Activated CD8-positive, alpha-beta T cell treated with anti-CD3 and anti-CD28 coated beads for 36 hours (primary cell): ENCODE results near the gene CCDC89. TPM values are rescaled to one million over a fixed set of nuclear protein-coding genes. Genes with fewer than 3 reads are reported as not detected.

ENCODE experiments used
- ATAC-seq: fragments of 200-7000 bp; cut with Tn5 transposase; one replicate; pipeline ENCODE4 v1.10.0; 2021; ENCODE audit warnings: mild to moderate bottlenecking, moderate library complexity
- CTCF ChIA-PET: fragments of 350-600 bp; sonication (Branson Sonifier 250); formaldehyde crosslinking; loops from one replicate; lab custom pipeline; 2021; ENCODE audit warnings: antibody characterized with exemption; lab: Charles Lee
- POLR2A ChIA-PET: fragments of 350-600 bp; sonication (Branson Sonifier 250); formaldehyde crosslinking; loops from one replicate; lab custom pipeline; 2021; ENCODE audit warnings: antibody characterized with exemption; lab: Charles Lee
- DNase-seq: peaks from one replicate; pipeline ENCODE4 v3.0.0-alpha.2; 2020
- H3K27ac Mint-ChIP-seq: one replicate; pipeline ENCODE4 v1.8.0; 2021; ENCODE audit warnings: mild to moderate bottlenecking, mixed read lengths
- H3K27me3 Mint-ChIP-seq: one replicate; pipeline ENCODE4 v1.8.0; 2021; ENCODE audit warnings: mixed read lengths
- H3K36me3 Mint-ChIP-seq: one replicate; pipeline ENCODE4 v1.8.0; 2021; ENCODE audit warnings: low read depth, mixed read lengths
- H3K4me1 Mint-ChIP-seq: one replicate; pipeline ENCODE4 v1.8.0; 2021; ENCODE audit warnings: low read depth, mixed read lengths
- H3K4me3 Mint-ChIP-seq: one replicate; pipeline ENCODE4 v1.8.0; 2021; ENCODE audit warnings: mild to moderate bottlenecking, moderate library complexity, mixed read lengths
- H3K9me3 Mint-ChIP-seq: one replicate; pipeline ENCODE4 v1.8.0; 2021; ENCODE audit warnings: mixed read lengths
- CTCF ChIP-seq: fragments of 200-600 bp; IDR thresholded peaks from one replicate; pipeline ENCODE4 v1.8.0; 2022; ENCODE audit warnings: antibody characterized with exemption, mild to moderate bottlenecking
- intact Hi-C: fragments of 100-400 bp; cut with micrococcal nuclease; formaldehyde crosslinking; loops from one replicate; pipeline ENCODE4 v1.10.0; 2022
- total RNA-seq, 2 experiments: library from RNA; stranded (reverse); gene quantifications; one replicate each; pipeline ENCODE4 v1.2.3, GENCODE V29; 2021

CCDC89 gene
- total RNA-seq, 2 experiments from 2014 or later, result 0.36 TPM; not detected in 1

DNA sequence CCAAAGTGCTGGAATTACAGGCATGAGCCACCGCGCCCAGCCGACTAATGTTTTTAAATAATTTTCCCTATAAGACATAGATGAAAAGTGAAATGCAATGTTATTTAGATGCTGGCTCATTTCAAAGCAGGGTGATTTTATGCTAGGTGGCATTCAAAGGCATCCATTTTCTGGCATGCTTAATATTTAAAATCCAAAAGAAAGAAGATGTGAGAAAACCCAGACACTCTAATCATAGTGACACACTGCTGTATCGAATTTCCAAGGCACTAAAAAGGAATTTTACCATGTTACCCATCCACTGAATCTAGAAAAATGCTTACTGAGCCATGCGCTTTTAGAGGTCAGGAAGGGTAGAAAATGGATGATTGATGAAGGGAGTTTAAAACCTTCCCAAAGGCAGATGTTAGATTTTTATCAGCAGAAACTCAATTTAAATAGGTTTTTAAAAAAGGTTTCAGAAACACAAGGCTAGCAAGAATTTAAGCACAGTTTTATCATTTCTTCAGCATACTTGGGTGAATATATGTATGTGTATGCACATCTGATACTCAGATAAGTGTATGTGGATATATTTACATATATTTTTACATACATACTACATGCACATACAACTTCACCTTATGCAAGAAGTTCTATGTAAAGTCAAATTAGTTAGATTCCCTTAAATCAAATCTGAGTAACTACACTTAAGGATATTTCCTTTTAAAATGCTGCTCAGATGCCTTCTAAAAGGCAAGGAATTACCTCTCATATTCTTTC, 24.1 kb upstream of the CCDC89 start:
- H3K4me1 Mint-ChIP-seq, result no peaks in the 10 kb centered on the region
- no peak for DNase-seq
- TF ChIP-seq CTCF, result no peak
- no peaks in the 10 kb centered on the region for H3K36me3 Mint-ChIP-seq
- ChIA-PET POLR2A (no interaction called here), CTCF (interaction anchor here (1.2 kb wide), 1 partner anchor 18 kb away, joined by 3 read pairs; no protein-coding TSS in a partner anchor)
- no peak for ATAC-seq
- H3K27me3 Mint-ChIP-seq, result no peaks in the 10 kb centered on the region
- no peaks in the 10 kb centered on the region for H3K9me3 Mint-ChIP-seq
- no peak overlapping the region for H3K4me3 Mint-ChIP-seq
- no peak overlapping the region for H3K27ac Mint-ChIP-seq
- intact Hi-C loops, result no loop called here

GRCh38 chr11:85705800-85706199, 19.8 kb upstream of the CCDC89 start:
- Mint-ChIP-seq H3K9me3 (no peaks in the 10 kb centered on the region), H3K27ac (no peak overlapping the region), H3K4me3 (no peak overlapping the region), H3K27me3 (no peaks in the 10 kb centered on the region), H3K4me1 (no peaks in the 10 kb centered on the region), H3K36me3 (no peaks in the 10 kb centered on the region)
- no peak for TF ChIP-seq CTCF
- ATAC-seq, result no peak
- DNase-seq, result no peak
- POLR2A ChIA-PET, result no interaction called here
- intact Hi-C loops, result no loop called here
- CTCF ChIA-PET, result no interaction called here

GRCh38 chr11:85704967-85705366, 19.0 kb upstream of the CCDC89 start:
- Mint-ChIP-seq H3K36me3 (no peaks in the 10 kb centered on the region), H3K27ac (no peak overlapping the region), H3K4me1 (peaks cover 8% of the 10 kb centered on the region), H3K4me3 (no peak overlapping the region), H3K27me3 (no peaks in the 10 kb centered on the region), H3K9me3 (no peaks in the 10 kb centered on the region)
- DNase-seq (no peak), ATAC-seq (no peak)
- no peak for TF ChIP-seq CTCF
- intact Hi-C loops, result loop anchor here (5.0 kb wide), 1 partner anchor 42 kb away; no protein-coding TSS in a partner anchor
- POLR2A ChIA-PET, result interaction anchor here (0.6 kb wide), 1 partner anchor 86 kb away, joined by 3 read pairs; no protein-coding TSS in a partner anchor
- CTCF ChIA-PET, result interaction anchor here (1.2 kb wide), 1 partner anchor 9 kb away, joined by 3 read pairs; no protein-coding TSS in a partner anchor

DNA sequence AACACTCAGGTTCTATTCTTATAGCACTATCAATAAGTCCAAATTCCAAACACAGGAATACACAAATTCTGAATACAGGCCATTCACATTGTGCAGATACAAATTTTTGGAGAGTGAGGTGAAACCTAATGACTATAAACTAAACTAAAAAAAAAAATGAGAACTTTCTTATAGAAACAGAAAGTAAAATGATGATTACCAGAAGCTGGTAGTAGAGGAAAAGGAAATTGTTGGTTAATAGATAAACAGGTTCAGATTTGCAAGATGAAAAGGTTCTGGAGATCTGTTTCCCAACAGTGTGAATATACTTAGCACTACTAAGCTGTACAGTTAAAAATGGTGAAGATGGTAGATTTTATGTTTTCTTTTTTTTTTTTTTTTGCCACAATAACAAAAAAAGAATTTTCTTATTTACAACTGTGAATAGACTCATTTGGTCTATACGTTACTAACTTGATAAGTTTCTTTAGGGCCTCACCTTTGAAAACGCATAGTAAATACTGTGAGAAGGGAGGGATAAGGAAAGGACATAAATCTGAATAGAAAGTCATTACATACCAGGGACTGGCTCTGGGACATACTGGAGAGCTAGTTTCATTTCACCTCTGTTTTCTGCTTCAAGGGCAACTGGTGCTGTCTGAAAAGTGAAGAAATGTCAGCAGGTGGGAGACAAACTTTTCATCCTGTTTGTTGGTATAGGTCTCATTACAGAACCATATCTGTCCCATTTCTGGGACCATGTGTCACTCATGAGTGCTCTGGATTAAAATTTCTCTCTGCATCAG, 14.2 kb upstream of the CCDC89 start:
- Mint-ChIP-seq H3K27ac (peak overlapping the region; percentile 81), H3K36me3 (no peaks in the 10 kb centered on the region), H3K4me3 (peak overlapping the region; percentile 36), H3K9me3 (no peaks in the 10 kb centered on the region), H3K4me1 (peaks cover 28% of the 10 kb centered on the region), H3K27me3 (no peaks in the 10 kb centered on the region)
- no peak for TF ChIP-seq CTCF
- CTCF ChIA-PET, result interaction anchor here (0.7 to 1.4 kb wide), 5 partner anchors 15 to 571 kb away, joined by 3 to 4 read pairs (median 4); partner anchors contain the start of gene CCDC83
- ATAC-seq (peak; percentile 67), DNase-seq (no peak)
- intact Hi-C loops, result loop anchor here (5.0 kb wide), 1 partner anchor 47 kb away; no protein-coding TSS in a partner anchor
- POLR2A ChIA-PET, result interaction anchor here (0.8 to 1.1 kb wide), 4 partner anchors 8 to 80 kb away, joined by 3 to 4 read pairs (median 3); partner anchors contain the start of gene CCDC89
